Measurements from ENCODE around the gene MRPS6. TPM values are rescaled to one million over a fixed set of nuclear protein-coding genes. Genes with fewer than 3 reads are reported as not detected.

Gene MRPS6
- total RNA-seq, 1 donor, result 51.4 TPM

GRCh38 chr21:34076835-34077234 lies 3.5 kb downstream of the MRPS6 start:
- no peak for TF ChIP-seq CTCF (IDR thresholded peaks at IDR 0.05; ENCODE audit: insufficient read depth, low read depth, low read length)
- no peak overlapping the region for H3K4me3 ChIP-seq (ENCODE audit: low read depth, low read length)
- DNase-seq (ENCODE audit: low read depth), result no peak

- no peak for DNase-seq (ENCODE audit: low read depth)
- no peak for TF ChIP-seq CTCF (IDR thresholded peaks at IDR 0.05; ENCODE audit: insufficient read depth, low read depth, low read length)
- no peak overlapping the region for H3K4me3 ChIP-seq (ENCODE audit: low read depth, low read length)
Measured at GRCh38 chr21:34077888-34078287, 4.5 kb downstream of the MRPS6 start.

- no peak for DNase-seq (ENCODE audit: low read depth)
Measured at GRCh38 chr21:34078915-34079314, 5.5 kb downstream of the MRPS6 start.

GRCh38 chr21:34080710-34081109 lies 7.3 kb downstream of the MRPS6 start:
- no peak for TF ChIP-seq CTCF (IDR thresholded peaks at IDR 0.05; ENCODE audit: insufficient read depth, low read depth, low read length)
- no peak overlapping the region for H3K4me3 ChIP-seq (ENCODE audit: low read depth, low read length)
- DNase-seq (ENCODE audit: low read depth), result no peak

More at GRCh38 chr21:34078915-34079314, 5.5 kb downstream of the MRPS6 start:
- no peak for TF ChIP-seq CTCF (IDR thresholded peaks at IDR 0.05; ENCODE audit: insufficient read depth, low read depth, low read length)
- no peak overlapping the region for H3K4me3 ChIP-seq (ENCODE audit: low read depth, low read length)

- H3K4me3 ChIP-seq (ENCODE audit: low read depth, low read length), result no peak overlapping the region
- DNase-seq (ENCODE audit: low read depth), result no peak
- TF ChIP-seq CTCF (IDR thresholded peaks at IDR 0.05; ENCODE audit: insufficient read depth, low read depth, low read length), result no peak
Measured at GRCh38 chr21:34082769-34083168, 9.4 kb downstream of the MRPS6 start.

GRCh38 chr21:34083357-34083756 lies 10.0 kb downstream of the MRPS6 start:
- DNase-seq (ENCODE audit: low read depth), result no peak
- H3K4me3 ChIP-seq (ENCODE audit: low read depth, low read length), result no peak overlapping the region
- no peak for TF ChIP-seq CTCF (IDR thresholded peaks at IDR 0.05; ENCODE audit: insufficient read depth, low read depth, low read length)

- TF ChIP-seq CTCF (IDR thresholded peaks at IDR 0.05; ENCODE audit: insufficient read depth, low read depth, low read length), result no peak
- H3K4me3 ChIP-seq (ENCODE audit: low read depth, low read length), result no peak overlapping the region
- no peak for DNase-seq (ENCODE audit: low read depth)
Measured at GRCh38 chr21:34085129-34085528, 11.8 kb downstream of the MRPS6 start.

All from fibroblast of villous mesenchyme (primary cell).